GM21529 (cell line): Measurements from ENCODE around the gene FHOD1.

Source experiments
- ATAC-seq: cut with Tn5 transposase; IDR thresholded peaks from one replicate; pipeline ENCODE4 v1.9.1; 2021; ENCODE audit not compliant: unreplicated experiment

FHOD1 gene

DNA sequence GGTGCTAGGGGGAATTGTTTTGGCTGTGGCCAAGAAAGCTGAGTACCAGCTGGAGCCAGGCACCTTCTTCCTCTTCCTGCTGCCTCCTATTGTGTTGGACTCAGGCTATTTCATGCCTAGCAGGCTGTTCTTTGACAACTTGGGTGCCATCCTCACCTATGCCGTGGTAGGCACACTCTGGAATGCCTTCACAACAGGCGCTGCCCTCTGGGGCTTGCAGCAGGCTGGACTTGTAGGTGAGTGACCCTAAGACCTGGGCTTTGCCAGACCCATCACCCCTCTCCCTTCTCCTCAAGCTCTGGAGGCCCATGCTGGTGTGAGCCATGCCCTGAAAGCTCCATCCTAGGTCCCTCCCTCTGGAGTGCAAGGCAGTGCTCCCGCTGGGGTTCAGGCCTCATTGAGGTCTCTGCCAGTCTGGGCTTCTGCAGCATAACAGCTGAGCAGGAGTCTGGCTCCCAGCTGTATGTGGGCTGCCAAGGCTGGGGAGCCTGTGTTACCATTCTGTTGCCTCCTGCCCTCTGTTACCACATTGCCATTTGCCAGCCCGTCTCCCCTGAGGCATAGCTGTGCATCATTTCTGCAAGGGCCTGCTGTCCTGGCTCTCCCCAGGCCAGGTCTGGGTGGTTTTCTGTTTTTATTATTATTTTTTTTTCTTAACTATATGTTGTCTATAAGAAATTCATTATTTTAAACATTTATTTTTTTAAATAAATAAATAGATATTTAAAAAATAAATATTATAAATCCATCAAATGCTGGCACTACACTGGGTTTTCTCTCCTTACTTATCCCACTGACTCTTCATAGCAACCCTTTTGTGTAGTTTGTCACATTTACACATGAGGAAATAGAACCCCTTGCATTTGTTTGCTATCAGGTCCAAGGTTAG is 5.6 kb upstream of the FHOD1 start:
- no peak for ATAC-seq

DNA sequence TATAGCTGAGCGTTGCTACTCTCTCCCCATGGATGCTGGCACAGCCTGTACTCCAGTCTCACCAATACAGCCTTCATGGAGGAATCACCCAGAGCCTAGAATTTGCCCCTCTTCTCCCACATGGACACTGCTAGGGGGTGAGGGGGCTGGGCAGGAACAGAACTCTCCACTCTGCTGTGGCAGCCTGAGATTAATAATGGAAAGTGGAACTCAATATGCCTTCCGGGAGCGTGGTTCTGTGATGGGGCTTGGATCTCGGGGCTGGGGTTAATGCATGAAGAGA is 2.7 kb upstream of the FHOD1 start:
- ATAC-seq, result no peak

DNA sequence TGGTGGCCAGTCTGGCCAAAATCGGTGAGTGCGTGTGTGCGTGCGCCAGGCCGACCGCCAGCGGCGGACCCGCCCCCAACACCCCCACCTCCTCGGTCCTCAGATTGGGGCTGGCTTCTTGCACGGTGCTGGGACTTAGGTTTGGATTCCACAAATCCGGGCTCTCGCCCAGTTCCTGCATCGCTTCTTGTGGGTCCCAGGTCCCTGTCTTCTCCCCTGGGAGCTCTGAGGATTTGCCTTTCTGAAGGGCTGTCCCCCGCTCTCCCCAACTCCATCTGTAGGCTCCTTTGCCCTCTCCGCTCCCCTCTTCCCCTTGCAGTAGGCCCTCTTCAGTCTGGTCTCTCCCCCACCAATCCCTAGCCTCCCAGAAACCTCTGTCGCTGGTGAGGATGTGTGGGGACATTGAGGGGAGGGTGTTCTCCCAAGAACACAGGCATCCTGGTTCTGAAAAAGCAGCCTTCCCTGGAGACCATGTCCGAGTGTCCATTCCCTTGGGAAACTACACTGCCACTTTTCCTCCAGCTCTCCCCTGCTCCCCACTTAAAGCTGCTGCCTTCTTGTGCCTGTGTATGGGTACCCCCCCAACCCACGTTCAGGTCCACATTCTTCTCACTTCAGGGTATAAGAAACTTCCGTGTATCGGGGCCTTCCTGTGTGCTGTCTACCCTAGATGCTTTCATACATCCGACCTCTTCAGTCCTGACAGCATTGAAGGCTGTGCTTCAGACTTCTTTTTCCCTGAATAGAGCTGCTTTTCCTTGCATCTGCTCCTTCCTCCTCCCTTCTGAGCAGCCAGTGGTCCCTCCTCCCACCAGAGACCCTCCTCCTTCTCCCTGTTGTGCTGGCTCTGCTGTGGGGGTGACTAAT is 2.1 kb upstream of the FHOD1 start:
- ATAC-seq, result no peak

DNA sequence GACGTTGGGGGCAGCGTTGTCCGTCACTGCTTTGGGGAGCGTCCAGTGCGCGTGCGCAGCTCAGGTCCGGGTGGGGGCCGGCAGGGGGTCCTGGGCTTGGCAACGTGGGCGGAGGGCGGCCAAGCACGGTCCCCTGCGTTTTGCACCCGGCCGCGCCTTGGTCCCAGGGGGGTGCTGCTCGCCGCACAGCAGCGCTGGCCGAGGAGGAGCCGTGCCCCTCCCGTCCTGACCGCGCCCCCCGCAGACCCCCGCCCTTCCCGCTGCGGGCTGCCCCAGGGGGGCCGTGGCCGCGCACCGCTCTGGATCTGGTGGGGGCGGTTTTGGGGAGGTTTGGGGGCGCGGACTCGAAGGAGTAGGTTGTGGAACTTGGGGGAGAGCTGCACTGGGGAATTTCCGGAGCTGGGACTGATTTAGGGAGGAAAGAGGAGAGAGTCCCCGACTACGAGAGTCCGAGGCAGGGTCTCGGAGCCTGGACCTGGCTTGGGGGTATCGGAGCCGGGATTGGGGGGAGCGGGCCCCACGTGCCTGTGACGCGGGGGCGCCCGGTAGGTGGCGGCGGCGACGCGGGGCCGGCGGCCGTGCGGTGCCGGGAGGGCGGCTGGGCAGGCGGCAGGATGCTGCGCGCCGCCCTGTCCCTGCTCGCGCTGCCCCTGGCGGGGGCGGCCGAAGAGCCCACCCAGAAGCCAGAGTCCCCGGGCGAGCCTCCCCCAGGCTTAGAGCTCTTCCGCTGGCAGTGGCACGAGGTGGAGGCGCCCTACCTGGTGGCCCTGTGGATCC is 1.3 kb upstream of the FHOD1 start, which contains the start of gene SLC9A5:
Gene SLC9A5, plus strand, starts transcription at position 579 of the 777 bp plus-strand sequence. Its CDS starts 36 bp downstream, at position 615.
- no peak for ATAC-seq

DNA sequence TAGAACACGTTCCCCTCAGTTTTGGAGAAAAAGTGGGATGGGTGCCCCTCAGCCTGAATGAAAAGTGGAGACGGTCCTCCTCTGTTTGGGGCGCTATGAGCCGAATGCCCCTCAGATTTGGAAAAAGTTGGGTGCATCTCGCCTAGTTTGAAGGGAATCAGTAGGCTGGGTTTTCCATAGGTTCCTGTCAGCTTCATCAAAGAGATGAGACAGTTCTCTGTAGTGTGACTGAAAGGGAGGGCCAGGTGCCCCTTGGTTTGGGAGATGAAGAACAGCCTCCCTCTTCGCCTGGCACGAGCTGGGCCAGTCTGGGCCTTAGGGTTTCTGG is 756 bp upstream of the FHOD1 start:
- ATAC-seq, result no peak

DNA sequence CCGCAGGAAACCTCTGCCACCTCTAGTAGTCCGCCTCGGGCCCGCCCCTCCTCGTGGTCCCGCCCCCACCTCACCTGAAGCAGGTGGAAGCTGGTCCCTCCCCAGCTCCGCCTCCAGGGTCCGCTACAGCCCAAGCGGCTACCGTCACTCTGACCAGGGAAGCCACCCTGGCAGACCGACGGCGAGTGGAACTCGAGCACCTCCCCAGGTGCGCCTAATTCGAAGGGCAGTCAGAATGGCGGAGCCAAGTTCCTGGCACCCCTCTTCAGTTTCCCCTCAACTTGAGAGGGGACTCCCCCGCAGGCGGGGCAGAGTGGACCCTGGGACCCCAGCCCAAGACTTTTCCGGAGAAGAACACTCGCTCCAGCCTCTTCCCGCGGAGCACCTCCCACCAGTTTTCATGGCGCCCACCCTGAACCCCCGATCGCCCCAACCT is 507 bp downstream of the FHOD1 start:
- ATAC-seq, result peak; percentile 15

DNA sequence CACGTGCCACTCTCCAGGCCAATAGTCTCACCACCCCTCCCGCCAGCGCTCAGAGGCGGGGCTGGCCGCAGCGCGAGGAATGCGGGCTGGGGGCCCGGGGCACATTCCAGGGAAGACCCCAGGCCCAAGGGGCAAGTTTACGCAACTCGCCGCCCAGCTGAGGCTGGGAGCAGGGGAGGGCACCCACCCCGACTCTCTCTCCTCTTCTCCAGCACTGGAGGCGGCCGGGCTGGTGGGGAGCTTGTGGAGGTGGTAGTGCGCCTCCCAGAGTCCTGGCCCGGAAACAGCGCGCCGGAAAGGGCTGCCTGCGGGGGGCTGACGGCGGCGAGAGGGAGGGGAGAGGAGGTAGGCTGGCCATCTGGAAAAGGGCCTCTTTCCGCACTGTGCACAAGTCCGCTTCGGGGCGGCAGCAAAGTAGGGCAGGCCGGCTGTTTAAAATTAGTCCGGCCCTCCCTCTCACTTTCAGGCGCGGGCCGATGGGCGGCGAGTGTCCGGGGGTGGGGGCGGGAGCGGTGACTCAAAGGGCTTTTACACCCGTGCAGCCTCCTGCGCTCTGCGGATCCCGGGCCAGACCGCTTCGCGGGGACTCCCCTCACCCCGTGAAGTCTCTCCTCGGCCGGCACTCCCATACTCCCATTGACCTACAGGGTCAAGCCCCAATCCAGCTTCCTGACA is 1.1 kb downstream of the FHOD1 start:
- peak; percentile 29 for ATAC-seq

DNA sequence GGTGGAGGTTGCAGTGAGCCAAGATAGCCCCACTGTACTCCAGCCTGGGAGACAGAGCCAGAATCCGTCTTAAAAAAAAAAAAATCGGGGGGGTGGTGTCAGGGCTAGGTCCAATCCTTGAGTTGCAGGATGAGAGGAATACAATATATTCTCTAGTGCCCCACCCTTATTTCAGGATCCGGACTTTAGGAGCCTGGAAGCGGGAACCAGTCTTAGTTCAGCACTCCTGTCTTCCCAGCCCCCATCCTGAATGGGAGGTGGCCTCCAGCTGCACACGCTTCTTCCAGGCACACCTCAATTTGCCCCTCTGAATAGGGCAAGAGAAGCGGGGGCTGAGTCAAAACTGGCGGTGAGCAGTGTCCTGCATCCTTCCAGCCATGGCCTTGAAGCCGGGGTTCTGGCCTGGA is 1.6 kb downstream of the FHOD1 start:
- no peak for ATAC-seq

DNA sequence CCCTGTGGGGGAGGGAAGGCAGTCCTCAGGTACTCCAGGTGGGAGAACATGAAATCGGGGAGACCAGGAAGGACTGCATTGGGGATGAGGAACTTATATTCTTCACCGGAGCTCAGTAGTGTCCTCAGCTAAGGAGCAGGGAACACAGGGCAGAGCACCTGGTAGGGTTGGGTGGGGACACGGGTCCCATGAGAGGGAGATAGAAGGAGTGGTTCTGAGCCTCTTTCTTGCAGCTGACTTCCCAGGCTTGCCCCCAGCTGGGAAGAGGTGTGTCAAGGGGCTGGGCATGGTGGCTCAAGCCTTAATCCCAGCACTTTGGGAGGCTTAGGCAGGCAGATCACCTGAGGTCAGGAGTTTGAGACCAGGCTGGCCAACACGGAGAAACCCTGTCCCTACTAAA is 2.1 kb downstream of the FHOD1 start:
- ATAC-seq, result no peak

DNA sequence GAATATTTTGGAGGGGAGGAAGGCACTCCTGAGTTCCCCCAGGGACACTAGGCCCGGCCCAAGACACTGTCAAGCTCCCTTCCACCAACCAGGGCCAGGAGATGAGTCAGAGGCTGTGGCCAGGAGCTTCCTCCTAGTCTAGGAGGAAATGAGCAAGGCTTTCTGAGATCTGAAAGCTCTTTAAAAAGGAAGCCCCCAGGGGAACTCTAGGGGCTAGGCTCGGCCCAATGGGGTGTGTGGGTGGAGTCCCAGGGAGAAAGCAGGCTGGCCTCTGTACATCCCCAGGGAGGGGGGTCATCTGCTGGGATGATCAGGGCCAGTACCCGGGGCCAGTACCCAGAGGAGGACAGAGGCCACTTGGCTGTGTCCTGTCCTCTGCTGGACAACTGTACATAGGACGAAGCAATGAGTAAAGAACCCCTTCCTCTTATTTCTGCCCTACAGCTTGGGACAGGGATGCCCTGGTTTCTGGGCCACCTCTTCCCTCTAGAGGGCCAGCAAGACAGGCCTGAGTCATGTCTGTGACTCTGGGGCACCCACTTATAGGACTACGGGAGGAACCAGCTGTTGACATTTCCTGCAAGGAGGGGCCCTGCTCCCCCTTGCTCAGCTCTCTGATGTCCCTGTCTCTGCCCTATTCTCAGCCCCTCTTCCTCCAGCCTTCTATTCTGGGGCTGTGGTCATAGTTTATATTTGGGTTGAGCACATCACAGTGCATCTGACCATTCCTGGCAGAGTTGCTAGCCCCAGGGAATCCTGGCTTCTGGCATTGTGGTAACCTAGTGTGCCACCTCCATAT is 2.7 kb downstream of the FHOD1 start:
- peak; percentile 54 for ATAC-seq

DNA sequence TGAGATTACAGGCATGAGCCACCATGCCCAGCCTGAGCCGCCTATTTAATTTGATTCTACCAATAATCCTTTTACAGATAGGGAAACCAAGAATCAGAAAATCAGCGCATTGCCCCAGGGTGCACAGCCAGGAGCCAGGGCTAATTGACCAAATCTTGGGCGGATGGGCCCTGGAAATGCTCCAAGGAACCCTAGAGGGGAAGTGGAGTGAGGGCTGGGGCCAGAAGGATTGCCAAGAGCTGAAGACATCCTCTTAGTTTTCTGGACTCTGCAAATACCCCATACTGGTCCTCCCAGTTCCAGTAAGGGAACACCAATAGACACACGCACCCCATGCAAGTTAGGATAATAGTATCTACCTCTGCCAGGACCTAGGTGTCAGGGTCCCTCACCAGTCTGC is 3.8 kb downstream of the FHOD1 start:
- no peak for ATAC-seq

DNA sequence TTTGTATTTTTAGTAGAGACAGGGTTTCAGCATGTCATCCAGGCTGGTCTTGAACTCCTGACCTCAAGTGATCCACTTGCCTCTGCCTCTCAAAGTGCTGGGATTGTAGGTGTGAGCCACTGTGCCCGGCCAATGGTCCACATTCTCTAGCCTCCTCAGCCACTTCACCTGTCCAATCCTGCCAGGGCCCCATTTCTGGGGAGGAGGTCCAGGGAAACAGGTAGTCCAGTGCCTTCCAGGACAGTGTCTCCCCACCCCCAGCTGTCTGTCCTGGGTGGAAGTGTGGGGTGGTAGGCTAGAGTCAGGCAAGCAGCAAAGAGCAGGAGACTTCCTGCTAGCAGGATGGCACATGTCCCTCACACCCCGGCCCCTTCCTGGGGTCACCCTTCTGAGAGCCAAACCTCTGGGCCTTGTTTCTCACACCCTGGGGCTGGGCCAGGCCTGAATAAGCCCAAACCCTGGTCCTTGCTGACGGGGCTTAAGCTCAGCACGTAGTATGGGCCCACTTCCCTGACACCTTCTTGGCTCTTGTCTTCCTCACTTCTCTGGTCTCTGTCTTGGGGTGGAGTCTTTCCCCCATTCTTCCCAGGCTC is 5.0 kb downstream of the FHOD1 start:
- ATAC-seq, result no peak

DNA sequence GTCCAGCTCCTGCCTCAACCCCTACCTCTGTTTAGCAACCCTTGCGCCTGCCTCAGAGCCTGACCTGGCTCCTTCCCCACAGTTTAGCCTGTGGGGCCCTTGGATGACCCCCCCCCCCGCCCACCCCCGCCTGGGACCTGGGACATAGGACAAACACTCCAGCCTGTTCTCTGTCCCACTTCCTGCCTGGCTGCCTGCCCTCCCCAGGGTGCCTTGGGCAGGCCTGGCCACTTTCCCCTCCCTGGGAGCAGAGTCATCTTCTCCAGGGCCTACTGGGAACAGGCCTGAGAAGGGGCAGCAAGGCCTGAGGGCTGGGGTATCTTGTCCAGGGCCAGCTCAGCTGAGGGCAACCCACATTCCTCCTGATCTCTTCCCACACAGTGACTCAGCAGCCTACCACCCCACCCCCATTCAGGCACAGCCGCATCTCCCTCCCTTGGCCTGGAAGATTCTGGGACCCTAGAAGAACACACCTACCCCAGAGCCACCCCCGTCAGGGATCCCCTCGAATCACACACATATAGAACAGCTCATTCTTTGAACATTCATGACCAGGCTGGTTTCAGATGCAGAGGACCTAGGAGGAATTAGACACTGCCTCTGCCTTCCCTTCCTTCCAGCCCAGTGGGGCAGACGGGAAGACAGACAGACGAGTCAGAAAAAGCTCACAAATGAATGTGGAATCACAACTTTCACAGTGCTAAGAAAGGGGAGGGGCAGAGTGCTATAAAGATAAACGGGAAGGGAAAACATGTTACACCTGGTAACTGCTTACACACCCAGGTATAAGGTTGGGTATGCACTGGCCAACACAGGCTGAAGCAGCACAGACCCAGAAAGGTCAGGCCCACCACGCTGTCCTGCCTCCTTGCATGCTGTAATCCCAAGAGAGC is 6.0 kb downstream of the FHOD1 start:
- no peak for ATAC-seq

DNA sequence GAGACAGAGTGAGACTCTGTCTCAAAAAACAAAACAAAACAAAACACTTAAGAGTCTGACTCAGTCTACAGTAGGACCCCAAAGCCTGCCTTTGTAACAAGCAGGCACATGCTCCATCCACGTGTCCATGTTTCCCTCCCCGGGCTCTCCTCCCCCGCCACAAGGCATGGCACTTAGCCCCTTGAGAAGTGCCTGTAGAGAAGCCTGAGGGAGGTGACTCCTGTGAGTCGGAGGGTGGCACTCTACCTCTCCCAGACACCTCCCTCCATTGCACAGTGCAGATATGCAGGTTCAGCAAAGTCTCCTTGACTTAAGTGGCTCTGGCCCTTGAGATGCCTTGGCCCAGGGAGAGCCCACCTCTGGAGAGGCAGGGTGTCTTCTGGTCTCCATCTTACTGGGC is 6.8 kb downstream of the FHOD1 start:
- ATAC-seq, result no peak

DNA sequence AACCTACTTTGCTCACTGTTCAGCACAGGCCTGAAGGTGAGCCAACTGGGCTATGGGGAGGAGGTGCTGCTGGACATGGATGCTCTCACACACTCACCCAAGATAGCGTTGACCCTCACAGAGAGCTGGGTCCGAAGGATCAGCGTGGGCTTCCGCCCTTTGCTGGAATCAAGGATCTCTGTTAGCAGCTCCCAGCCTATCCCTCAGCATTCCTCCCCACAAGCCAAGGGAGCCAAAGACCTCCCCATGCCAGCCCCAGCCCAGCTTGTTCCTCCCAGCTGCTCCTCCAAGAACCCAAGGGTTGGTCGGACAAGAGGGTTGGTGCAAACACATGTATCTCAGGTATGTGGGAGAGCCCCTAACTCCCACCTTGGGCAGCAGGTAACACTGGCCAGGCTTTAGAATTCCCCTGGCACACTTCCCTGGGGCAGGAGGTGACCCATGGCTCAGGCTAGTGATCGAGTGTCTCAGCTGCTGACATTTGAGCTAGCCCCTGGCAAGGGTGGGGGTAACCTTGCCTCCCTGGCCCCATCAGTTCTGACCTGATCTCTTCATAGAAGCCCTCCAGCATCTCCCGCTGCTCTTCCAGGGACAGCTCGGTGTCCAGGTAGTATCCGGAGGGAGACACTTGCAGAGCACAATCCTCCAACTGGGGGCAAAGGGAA is 8.3 kb downstream of the FHOD1 start:
- ATAC-seq, result no peak

DNA sequence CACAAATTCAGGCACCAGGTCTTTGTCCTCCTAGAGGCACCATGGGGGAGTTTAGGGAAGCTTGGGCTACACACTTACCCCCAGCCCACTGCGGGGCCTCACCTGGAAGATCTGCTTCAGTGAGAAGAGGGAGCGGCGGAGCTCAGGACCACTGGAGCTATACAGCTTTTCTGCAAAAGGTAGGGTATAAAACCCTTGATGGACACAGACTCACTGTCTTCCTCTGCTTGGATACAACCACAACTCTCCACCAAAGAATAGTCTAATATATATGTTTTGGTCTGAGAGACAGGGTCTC is 9.1 kb downstream of the FHOD1 start:
- no peak for ATAC-seq

DNA sequence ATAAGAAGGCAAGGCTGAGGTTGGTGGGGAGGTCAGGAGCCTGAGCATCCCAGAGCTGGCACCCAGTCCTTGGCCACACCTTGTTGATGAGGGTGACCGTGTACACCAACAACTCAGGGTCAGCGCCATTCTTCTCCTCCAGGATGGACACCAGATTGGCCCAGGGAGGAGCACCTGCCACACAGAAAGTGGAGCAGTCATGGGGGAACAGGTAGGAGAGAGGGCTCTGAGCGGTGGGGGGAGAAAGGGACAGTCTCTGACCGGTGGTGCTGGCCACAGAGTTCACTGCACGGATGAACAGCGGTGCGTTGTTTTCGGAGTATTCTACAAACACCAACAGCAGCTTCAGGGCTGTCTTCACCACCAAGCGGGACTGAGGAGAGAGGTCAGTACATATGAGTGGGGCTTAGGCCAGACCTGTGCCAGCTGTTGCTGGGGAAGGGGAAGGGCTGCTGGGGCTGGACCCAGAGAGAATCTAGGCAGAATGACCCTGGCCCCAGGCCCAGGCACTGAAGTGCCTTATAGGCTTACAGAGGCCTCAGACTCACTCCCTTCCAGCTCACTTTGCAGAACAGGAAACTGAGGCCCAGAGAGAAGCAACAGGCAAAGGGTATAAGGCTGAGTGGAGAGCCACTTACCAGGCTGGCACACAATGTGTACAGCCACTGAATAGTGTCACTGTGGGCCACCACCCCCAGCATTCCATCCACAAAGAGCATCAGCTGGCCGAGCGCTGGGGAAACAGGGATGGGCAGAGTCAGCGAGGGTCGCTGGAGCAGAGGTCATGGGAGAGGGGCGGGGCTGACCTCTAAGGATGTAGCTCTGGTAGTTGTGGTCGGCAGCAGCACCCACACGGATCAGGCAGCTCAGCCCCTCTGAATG is 9.6 kb downstream of the FHOD1 start:
- no peak for ATAC-seq
